GM18508 (cell line): ENCODE measurements around the gene HTR2B.

ENCODE experiments used
- ATAC-seq: cut with Tn5 transposase; IDR thresholded peaks from one replicate; pipeline ENCODE4 v1.9.1; 2021; ENCODE audit warnings: moderate number of reproducible peaks; ENCODE audit not compliant: insufficient read depth, unreplicated experiment

Gene HTR2B

DNA sequence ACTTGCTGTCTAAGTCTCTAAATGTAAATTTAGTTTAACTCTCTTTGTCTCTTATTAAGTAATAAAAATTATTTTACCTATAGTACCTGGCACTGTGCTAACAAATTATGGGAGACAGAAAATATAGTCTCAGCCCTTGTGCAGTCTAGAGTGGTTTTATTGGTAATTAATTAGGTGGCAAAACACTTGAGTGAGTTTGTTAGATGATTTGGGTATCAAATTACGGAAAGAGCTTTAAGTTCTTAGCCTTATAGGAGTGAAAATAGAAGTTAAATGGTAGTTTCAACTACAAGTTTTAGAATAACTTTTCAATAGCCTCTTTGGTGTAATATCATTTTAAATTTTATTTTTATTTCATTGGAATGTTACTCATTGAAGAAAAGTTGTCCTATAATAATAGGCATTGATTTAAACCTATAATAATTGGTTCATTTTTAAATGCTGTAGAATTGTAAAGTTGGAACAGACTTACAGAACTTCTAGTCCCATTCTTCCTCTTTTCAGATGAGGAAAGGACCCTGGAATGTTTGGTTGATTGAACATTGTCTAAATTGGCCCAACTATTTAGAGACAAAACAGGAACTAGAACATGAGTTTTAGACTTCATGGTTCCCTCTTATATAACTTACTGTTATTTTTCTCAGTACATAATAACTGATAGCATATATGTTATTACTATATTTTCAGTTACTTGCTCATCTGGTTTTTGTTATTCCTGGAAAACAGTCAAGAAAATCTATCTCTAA lies 10.2 kb upstream of the HTR2B start:
- no peak for ATAC-seq

DNA sequence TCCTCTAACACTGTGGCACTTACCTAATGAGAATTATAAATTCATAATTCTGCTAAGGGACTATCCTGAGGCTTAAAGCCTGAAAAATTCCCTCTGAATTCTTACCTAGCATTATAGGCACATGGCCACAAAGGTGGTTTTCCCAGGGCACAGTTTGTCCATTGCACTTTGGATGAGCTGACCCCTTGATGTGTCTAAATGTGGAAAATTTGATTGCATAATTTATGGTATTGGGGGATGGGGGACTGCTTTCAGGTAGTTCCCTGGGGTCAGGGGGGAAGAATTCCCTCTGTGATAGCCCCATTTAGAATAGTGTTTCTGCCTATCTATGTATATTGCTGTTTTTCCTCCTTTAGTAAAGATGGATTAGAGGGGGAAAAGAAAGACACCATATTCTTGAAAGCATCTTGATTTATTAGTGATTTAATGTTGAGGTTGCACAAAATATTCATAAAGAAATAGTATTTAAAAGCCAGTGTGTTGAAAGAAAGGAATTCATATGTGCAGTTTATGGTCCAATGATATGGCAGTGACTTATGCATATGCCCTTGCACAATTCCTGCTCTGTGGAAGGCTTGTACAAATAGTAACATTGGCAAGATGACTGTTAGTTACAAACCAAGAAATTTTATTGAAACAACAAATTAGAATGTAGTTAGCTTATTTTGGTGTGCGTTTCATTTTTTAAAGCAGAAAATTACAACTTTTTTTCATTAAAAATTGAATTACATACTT lies 8.7 kb upstream of the HTR2B start:
- no peak for ATAC-seq

GRCh38 chr2:231132129-231132528 lies 7.3 kb upstream of the HTR2B start:
- no peak for ATAC-seq

DNA sequence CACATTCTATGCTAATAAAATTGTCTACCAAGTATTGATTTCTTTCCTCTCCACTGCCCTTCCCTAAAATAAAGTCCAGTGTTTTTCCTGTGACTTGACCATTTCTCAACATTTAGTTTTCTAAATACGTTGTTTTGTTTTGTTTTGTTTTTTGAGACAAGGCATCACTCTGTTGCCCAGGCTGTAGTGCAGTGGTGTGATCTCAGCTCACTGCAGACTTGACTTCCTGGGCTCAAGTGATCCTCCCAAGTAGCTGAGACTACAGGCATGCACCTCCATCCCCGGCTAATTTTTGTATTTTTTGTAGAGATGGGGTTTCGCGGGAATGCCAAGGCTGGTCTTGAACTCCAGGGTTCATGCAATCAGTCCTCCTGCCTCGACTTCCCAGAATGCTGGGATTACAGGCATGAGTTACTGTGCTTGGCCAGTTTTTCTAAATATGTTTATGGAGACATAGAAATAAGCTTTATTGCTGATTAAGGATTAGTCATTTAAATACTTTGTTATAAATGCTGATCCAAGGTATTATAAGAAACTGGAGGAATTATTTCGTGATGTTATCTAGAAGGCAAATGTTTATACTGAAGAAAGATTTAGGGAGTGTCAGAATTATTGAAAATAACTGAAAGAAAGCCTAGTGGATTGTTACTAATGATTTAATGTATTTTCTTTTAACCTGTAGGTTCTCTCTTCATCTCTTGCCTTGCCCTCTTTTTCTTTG lies 5.7 kb upstream of the HTR2B start:
- ATAC-seq: no peak

DNA sequence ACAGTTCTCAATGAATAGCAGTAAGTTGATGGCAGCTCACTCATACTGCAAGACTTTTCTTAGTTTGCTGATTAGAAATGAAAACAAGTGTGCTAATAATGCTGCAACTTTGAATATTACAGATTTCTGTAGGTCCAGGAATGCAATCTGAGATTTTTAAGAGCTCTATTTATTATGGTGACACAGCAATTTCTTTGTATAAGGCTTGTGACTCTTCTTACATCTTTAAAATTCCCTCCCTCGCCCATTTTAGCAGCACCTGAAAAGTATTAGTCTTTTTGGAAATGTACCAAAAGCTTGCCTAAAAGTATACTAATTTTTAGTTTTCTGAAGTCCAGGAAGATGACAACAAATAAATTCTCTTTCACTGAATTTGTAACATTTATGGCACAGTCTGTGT lies 4.4 kb upstream of the HTR2B start:
- no peak for ATAC-seq

GRCh38 chr2:231128541-231128940 lies 3.7 kb upstream of the HTR2B start:
- no peak for ATAC-seq

DNA sequence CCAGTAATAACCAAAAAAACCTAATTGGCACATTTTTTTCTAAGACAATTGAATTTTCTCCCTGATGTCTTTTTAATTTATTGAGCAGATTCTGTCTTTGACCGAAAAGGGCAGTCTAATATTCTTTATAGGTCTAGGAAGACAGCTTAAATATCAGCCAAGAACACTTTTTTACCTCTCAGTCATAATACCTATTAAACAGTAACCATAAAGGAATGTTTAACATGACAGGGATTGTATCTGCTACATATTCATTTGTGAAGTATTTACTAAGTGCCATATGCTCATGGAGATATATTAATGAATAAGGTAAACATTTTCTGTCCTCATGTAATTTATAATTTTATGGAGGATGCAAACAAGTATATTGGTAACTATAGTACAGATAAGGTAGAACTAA lies 3.1 kb upstream of the HTR2B start:
- no peak for ATAC-seq

DNA sequence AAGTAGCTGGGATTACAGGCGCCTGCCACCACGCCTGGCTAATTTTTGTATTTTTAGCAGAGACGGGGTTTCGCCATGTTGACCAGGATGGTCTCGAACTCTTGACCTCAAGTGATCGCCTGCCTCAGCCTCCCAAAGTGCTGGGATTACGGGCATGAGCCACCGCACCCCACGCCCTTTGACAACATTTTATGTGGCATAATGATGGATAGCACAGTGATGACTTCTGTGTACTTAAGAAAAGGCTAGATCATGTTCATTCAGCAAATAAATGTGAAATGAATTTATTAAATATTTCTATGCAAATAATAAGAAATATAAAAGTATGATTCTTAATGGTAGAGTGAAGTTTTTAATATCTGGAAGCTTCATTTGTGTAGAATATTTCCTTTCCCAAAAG lies 2.6 kb upstream of the HTR2B start:
- no peak for ATAC-seq

- no peak for ATAC-seq
Measured at GRCh38 chr2:231126123-231126522, 1.3 kb upstream of the HTR2B start.

DNA sequence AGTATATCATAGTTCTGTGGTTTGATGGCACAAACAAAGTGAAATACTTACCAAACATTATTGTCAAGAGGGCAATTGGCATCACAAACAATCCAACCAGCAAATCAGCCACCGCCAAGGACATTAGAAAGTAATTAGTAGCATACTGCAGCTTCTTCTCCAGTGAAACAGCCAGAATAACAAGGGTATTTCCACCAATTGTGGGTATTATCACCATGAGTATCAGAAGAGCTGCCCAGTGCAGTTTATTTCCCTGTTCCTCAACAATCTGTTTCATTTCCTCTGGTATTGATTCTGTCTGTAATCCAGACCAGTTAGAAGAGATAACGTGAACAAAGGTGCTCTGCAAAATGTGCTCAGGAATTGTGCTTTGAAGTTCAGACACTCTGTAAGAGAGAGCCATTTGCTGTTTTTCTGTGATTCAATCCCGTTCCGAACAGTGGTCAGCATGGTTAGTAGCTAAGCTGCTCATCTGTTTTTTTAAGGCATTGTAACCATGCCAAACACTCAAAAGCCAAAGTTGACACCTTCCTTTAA lies 1.4 kb downstream of the HTR2B start:
- no peak for ATAC-seq

GRCh38 chr2:231118614-231118942 lies 6.3 kb downstream of the HTR2B start:
- no peak for ATAC-seq

DNA sequence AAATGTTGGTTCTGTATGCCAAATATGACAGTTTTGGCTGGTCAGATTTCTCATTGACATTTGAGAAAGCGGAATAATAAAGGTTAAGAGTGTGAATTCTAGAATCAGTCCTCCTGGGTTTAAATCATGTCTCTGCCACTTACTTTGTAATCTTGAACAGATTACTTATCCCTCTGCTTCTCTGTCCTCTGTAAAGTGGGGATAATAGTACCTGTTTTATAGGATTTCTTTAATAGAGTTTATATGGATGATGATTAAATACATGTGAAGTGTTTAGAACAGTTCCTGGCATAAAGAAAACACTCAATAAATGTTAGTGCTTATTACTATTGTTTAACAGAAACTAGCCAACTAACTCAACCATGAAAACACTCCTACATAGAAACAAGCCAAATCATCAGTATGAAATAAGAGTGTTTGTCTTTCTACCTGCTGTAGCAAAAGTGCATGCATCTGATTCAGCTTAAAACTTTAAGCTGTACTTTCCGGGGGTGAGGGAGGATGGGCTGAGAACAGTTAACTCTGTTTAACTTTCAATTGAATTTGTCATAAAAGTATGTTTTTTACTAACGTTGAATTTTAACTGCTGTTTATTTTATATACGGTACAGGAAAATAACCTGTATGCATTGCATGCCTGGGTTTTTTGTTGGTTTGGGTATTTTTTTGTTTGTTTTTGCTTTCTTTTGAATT lies 6.8 kb downstream of the HTR2B start:
- no peak for ATAC-seq

GRCh38 chr2:231117148-231117547 lies 7.7 kb downstream of the HTR2B start:
- no peak for ATAC-seq

DNA sequence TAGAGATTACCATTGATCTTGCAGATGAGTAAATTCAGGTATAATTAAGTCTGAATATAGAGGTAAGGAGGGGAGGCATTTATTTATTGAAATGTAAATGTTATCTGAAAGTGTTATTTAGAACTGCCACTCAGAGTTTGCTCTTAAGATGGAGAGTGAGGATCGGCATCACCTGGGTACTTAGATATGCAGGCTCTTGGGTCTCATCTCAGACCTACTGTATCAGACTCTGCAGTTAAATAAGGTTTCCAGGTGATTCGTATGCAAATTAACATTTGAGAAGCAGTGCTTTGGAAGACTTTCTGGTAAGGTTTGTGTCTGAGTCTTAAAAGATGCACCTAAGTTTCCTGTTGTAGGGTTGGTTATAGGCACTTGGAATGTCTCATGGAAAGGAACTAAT lies 9.2 kb downstream of the HTR2B start:
- no peak for ATAC-seq

DNA sequence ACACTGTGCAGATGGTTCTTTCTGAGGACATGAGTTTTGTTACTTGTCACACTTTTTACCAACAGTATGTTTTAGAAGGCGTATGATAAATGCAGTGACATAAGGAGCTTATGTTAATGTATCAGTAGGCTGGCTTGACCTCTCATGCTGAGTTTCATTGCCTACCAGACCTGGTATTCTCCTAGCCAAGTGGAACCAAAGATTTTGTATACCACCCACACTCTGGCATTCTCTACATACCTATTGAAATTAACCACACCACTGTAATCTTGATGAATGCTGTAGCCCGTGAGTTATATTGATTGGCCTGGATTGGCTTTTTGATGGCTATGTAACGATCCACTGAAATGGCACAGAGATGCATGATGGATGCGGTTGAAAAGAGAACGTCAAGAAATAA lies 11.4 kb downstream of the HTR2B start:
- no peak for ATAC-seq

- no peak for ATAC-seq
Measured at GRCh38 chr2:231111987-231112386, 12.9 kb downstream of the HTR2B start.

DNA sequence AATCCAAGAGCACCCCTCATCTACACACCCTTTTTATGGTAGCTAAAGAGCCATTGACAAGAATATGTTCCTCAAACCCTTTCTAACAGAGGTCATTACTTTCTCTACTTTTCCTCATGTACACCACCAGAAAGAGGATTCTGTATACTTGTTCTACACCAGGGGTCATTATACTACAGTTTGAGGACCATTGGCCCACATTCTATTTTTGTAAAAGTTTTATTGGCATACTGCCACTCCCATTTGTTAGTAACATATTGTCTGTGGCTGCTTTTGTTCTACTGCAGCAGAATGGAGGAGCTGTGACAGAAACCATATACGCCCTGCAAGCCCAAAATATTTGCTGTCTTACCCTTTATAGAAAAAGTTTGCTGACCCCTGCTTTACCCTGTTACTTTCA lies 14.3 kb downstream of the HTR2B start:
- no peak for ATAC-seq

GRCh38 chr2:231104115-231104713 lies 20.6 kb downstream of the HTR2B start:
- ATAC-seq: no peak

GRCh38 chr2:231102772-231103171 lies 22.1 kb downstream of the HTR2B start:
- no peak for ATAC-seq

DNA sequence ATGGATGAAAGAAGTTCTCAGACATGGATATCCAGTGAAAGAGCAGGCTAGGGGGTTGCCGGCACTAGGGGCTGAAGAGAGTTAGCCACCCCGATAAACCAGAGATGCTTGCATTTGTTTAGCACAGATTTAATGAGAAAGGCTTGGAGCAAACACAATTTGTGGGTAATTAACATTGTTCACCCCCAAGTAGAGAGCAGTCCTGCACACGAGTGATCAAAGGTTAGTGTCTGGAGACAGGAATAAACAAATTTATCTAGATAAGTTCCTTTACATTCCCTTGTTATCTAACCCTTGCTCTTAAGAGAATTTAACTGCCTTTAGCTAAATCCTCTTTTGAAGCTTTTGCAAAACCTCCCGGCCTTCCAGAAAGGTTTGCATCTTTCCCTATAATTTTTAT lies 23.9 kb downstream of the HTR2B start:
- ATAC-seq: no peak
